ENCODE data around the gene PSEN1. TPM values are rescaled to one million over a fixed set of nuclear protein-coding genes. Genes with fewer than 3 reads are reported as not detected.
"Not testable (repeated sequence)": the region's sequence is repeated elsewhere in the genome, so short reads cannot be mapped to it uniquely, and the experiment has no call there.

Gene PSEN1
- polyA plus RNA-seq, 2 of the 4 experiments (the other 2 are of a cell fraction), result 21.6 to 38.1 TPM

DNA sequence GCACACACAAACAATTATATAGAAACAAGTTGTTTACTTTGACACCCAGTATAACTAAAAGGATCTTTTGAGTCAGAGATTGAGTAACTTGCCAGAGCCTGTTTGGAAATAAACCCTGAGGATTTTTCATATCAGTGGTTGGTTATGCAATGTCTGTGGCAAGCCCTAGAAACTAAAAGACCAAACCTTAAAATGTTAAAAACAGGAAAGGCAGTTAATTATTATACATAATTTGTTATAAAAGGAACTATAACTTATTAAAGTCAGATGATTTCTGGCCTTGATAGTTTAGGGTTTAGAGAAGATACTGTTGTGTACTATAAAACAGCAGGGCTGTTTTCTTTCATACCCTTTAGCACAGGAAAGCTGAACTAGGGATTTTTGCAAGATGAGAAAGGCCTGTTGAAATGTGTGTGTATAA is 44.1 kb downstream of the PSEN1 start:
- CTCF ChIA-PET, result interaction anchor here (0.6 kb wide), 1 partner anchor 221 kb away, joined by 5 read pairs; no protein-coding TSS in a partner anchor
- DNase-seq (ENCODE audit: low read depth in 1 of 2, low spot score in 1 of 2), result peak in 1 of 2 experiments; percentile 42
- Histone ChIP-seq H3K4me2 (peak overlapping the region; percentile 57), H3K4me3 (no peak overlapping the region), H3K9me3 (no peaks in the 10 kb centered on the region), H3K27ac (peak overlapping the region in 1 of 2 experiments; percentile 71; a peak in 2 of 6 replicates), H3K4me1 (peaks cover 21% of the 10 kb centered on the region)
- no peak for TF ChIP-seq RAD21 (conservative IDR thresholded peaks at IDR 0.05 in 1 of 2, IDR thresholded peaks at IDR 0.05 in 1 of 2)
- no peak for TF ChIP-seq KDM5A (IDR thresholded peaks at IDR 0.05)
- no peak for TF ChIP-seq MAFK (IDR thresholded peaks at IDR 0.05; ENCODE audit: partially characterized antibody)
- no peak for TF ChIP-seq PHF8 (IDR thresholded peaks at IDR 0.05; ENCODE audit: borderline replicate concordance, low read depth)
- 0 out of 3 replicates have a peak, but pooled peaks have one; percentile 9 for TF ChIP-seq SMC3 (IDR thresholded peaks at IDR 0.05)
- peak; percentile 91 to 96 for TF ChIP-seq CEBPB (IDR thresholded peaks at IDR 0.05)
- no peak for TF ChIP-seq NR3C1 (IDR thresholded peaks at IDR 0.05)
- TF ChIP-seq HOXB13 (CRISPR knock-in tag; IDR thresholded peaks at IDR 0.05; ENCODE audit: low read depth), result no peak
- no peak for TF ChIP-seq RARB (CRISPR knock-in tag; IDR thresholded peaks at IDR 0.05)
- TF ChIP-seq, protein P1, sequence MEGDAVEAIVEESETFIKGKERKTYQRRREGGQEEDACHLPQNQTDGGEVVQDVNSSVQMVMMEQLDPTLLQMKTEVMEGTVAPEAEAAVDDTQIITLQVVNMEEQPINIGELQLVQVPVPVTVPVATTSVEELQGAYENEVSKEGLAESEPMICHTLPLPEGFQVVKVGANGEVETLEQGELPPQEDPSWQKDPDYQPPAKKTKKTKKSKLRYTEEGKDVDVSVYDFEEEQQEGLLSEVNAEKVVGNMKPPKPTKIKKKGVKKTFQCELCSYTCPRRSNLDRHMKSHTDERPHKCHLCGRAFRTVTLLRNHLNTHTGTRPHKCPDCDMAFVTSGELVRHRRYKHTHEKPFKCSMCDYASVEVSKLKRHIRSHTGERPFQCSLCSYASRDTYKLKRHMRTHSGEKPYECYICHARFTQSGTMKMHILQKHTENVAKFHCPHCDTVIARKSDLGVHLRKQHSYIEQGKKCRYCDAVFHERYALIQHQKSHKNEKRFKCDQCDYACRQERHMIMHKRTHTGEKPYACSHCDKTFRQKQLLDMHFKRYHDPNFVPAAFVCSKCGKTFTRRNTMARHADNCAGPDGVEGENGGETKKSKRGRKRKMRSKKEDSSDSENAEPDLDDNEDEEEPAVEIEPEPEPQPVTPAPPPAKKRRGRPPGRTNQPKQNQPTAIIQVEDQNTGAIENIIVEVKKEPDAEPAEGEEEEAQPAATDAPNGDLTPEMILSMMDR (IDR thresholded peaks at IDR 0.05), result no peak
- TF ChIP-seq, protein P2, sequence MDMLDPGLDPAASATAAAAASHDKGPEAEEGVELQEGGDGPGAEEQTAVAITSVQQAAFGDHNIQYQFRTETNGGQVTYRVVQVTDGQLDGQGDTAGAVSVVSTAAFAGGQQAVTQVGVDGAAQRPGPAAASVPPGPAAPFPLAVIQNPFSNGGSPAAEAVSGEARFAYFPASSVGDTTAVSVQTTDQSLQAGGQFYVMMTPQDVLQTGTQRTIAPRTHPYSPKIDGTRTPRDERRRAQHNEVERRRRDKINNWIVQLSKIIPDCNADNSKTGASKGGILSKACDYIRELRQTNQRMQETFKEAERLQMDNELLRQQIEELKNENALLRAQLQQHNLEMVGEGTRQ (IDR thresholded peaks at IDR 0.05), result no peak
- no peak for TF ChIP-seq ZFP36 (IDR thresholded peaks at IDR 0.05; ENCODE audit: borderline replicate concordance, partially characterized antibody)
- peak; percentile 58 for TF ChIP-seq JUNB (IDR thresholded peaks at IDR 0.05)
- no peak for TF ChIP-seq CBX2 (IDR thresholded peaks at IDR 0.05; ENCODE audit: borderline replicate concordance, low read depth)
- TF ChIP-seq, protein P3, sequence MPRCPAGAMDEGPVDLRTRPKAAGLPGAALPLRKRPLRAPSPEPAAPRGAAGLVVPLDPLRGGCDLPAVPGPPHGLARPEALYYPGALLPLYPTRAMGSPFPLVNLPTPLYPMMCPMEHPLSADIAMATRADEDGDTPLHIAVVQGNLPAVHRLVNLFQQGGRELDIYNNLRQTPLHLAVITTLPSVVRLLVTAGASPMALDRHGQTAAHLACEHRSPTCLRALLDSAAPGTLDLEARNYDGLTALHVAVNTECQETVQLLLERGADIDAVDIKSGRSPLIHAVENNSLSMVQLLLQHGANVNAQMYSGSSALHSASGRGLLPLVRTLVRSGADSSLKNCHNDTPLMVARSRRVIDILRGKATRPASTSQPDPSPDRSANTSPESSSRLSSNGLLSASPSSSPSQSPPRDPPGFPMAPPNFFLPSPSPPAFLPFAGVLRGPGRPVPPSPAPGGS (IDR thresholded peaks at IDR 0.05), result 0 out of 3 replicates have a peak, but pooled peaks have one; percentile 46
- TF ChIP-seq POLR2A (IDR thresholded peaks at IDR 0.05; ENCODE audit: low read length), result no peak
- peak; percentile 30 to 54; a peak in 2 of 5 replicates for TF ChIP-seq JUN (IDR thresholded peaks at IDR 0.05)
- TF ChIP-seq TFCP2L1 (CRISPR knock-in tag; IDR thresholded peaks at IDR 0.05), result no peak
- no peak for TF ChIP-seq NFE2L2 (conservative IDR thresholded peaks at IDR 0.05; ENCODE audit: low read length)
- no peak for TF ChIP-seq TP53 (CRISPR knock-in tag; IDR thresholded peaks at IDR 0.05)
- TF ChIP-seq, protein P4, sequence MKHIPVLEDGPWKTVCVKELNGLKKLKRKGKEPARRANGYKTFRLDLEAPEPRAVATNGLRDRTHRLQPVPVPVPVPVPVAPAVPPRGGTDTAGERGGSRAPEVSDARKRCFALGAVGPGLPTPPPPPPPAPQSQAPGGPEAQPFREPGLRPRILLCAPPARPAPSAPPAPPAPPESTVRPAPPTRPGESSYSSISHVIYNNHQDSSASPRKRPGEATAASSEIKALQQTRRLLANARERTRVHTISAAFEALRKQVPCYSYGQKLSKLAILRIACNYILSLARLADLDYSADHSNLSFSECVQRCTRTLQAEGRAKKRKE (CRISPR knock-in tag; IDR thresholded peaks at IDR 0.05; ENCODE audit: low read depth), result no peak
- 0 out of 2 replicates have a peak, but pooled peaks have one; percentile 14 for TF ChIP-seq FOSL2 (IDR thresholded peaks at IDR 0.05)
- peak; percentile 70 for TF ChIP-seq FOSL2 (CRISPR knock-in tag; IDR thresholded peaks at IDR 0.05)
- TF ChIP-seq, protein P5, sequence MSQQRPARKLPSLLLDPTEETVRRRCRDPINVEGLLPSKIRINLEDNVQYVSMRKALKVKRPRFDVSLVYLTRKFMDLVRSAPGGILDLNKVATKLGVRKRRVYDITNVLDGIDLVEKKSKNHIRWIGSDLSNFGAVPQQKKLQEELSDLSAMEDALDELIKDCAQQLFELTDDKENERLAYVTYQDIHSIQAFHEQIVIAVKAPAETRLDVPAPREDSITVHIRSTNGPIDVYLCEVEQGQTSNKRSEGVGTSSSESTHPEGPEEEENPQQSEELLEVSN (IDR thresholded peaks at IDR 0.05; ENCODE audit: borderline replicate concordance, low read depth), result no peak
- no peak for TF ChIP-seq ZNF302 (CRISPR knock-in tag; IDR thresholded peaks at IDR 0.05)
- TF ChIP-seq EP300 (IDR thresholded peaks at IDR 0.05), result peak in 1 of 2 experiments; percentile 17; a peak in 1 of 5 replicates
- no peak for TF ChIP-seq RNF2 (IDR thresholded peaks at IDR 0.05; ENCODE audit: borderline replicate concordance, low read depth)
- no peak for TF ChIP-seq CHD4 (IDR thresholded peaks at IDR 0.05; ENCODE audit: borderline replicate concordance)
- TF ChIP-seq ZSCAN20 (CRISPR knock-in tag; IDR thresholded peaks at IDR 0.05), result no peak
- TF ChIP-seq, protein P6, sequence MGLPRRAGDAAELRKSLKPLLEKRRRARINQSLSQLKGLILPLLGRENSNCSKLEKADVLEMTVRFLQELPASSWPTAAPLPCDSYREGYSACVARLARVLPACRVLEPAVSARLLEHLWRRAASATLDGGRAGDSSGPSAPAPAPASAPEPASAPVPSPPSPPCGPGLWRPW (IDR thresholded peaks at IDR 0.05), result peak; percentile 94
- POLR2A ChIA-PET, result no interaction called here
- FAIRE-seq, result no peak
- ATAC-seq, result peak; percentile 58 to 70; a peak in 4 of 6 replicates

DNA sequence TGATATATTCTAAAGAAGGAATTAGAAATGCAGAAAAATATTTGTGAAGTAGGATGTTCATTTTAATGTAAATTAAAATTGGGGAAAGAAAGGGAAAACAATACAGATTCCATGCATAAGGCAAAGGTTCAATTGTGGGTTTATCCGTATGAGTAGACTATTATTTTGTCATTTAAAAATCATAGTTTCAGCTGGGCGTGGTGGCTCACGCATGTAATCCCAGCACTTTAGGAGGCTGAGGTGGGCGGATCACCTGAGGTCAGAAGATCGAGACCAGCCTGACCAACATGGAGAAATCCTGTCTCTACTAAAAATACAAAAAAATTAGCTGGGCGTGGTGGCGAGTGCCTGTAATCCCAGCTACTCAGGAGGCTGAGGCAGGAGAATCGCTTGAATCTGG is 44.7 kb downstream of the PSEN1 start:
- H3K9me3 ChIP-seq; FAIRE-seq; POLR2A ChIA-PET; H3K4me3 ChIP-seq; DNase-seq (ENCODE audit: low read depth in 1 of 2, low spot score in 1 of 2); ATAC-seq: not testable (repeated sequence)
- 86% methylated on average over 8 of the region's 8 CpGs for WGBS (ENCODE audit: missing lambda C conversion rate)
- H3K4me1 ChIP-seq, result peaks cover 21% of the 10 kb centered on the region
- CTCF ChIA-PET, result interaction anchor here (0.6 kb wide), 1 partner anchor 221 kb away, joined by 5 read pairs; no protein-coding TSS in a partner anchor
- H3K4me2 ChIP-seq, result peak overlapping the region; percentile 57; the same call in 2 of the 3 replicates
- H3K27ac ChIP-seq, result peak overlapping the region in 1 of 2 experiments; percentile 40; a peak in 2 of 6 replicates
